ENCODE data around the gene CCDC68.

The CCDC68 gene

GRCh38 chr18:54961016-54961423, 1.8 kb upstream of the CCDC68 start:
- Histone ChIP-seq H3K27me3 (ENCODE audit: control insufficient read depth, insufficient read depth, low read length) (no peaks in the 10 kb centered on the region), H3K4me3 (ENCODE audit: low read length) (no peak overlapping the region), H3K27ac (ENCODE audit: low read length) (no peak overlapping the region), H3K9me3 (ENCODE audit: control insufficient read depth, insufficient read depth, low read length) (no peaks in the 10 kb centered on the region), H3K4me1 (ENCODE audit: control insufficient read depth, insufficient read depth, low read length) (no peaks in the 10 kb centered on the region), H3K36me3 (ENCODE audit: control insufficient read depth, insufficient read depth, low read length) (no peaks in the 10 kb centered on the region)
- no peak for DNase-seq (ENCODE audit: low read depth, low spot score)
- WGBS (ENCODE audit: insufficient coverage, insufficient read length) = no CpG with 5 or more reads among the region's 2 CpGs

DNA sequence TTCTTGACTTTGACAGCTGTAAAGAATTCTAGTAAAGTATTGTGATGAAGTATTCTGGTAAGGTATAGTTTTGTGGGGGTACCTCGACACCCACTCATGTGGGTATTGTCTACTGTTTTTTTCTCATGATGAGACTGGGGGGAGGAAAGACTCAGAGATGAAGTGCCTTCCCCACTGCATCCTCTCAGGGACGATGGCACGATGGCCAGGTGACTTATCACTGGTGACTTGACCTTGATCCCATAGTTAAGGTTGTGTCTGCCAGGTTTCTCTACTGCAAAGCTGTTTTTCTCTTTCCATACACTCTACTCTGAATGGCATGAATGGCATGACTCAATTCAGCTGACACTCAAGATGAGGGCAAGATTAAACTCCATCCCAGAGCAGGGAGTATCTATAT, 936 bp upstream of the CCDC68 start:
- no peaks in the 10 kb centered on the region for H3K36me3 ChIP-seq (ENCODE audit: control insufficient read depth, insufficient read depth, low read length)
- no peak for DNase-seq (ENCODE audit: low read depth, low spot score)
- WGBS (ENCODE audit: insufficient coverage, insufficient read length) = no CpG with 5 or more reads among the region's 3 CpGs
- H3K9me3 ChIP-seq (ENCODE audit: control insufficient read depth, insufficient read depth, low read length) = no peaks in the 10 kb centered on the region
- no peaks in the 10 kb centered on the region for H3K27me3 ChIP-seq (ENCODE audit: control insufficient read depth, insufficient read depth, low read length)
- H3K4me1 ChIP-seq (ENCODE audit: control insufficient read depth, insufficient read depth, low read length) = no peaks in the 10 kb centered on the region
- H3K27ac ChIP-seq (ENCODE audit: low read length) = no peak overlapping the region
- no peak overlapping the region for H3K4me3 ChIP-seq (ENCODE audit: low read length)

DNA sequence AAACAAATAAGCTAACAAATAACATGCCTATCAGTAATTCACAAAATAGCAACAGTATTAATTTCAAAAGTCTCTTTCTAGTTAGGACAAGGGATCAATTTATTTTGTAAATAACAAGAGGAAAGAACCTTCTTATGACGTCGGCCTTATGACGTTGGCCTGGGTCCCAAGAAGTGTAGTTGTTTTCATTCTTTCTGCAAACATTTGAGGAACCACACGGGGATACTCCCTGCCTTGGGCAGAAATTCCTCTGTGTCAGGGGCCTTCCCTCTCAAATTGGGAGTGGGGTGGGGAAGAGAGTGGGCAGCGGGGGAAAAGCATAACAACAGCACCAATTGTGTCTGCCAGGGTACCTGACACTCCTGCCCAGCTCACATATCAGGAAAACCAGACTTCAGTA, 1.3 kb downstream of the CCDC68 start:
- WGBS (ENCODE audit: insufficient coverage, insufficient read length) = no CpG with 5 or more reads among the region's 5 CpGs
- Histone ChIP-seq H3K4me3 (ENCODE audit: low read length) (no peak overlapping the region), H3K9me3 (ENCODE audit: control insufficient read depth, insufficient read depth, low read length) (no peaks in the 10 kb centered on the region), H3K27ac (ENCODE audit: low read length) (no peak overlapping the region), H3K27me3 (ENCODE audit: control insufficient read depth, insufficient read depth, low read length) (no peaks in the 10 kb centered on the region), H3K4me1 (ENCODE audit: control insufficient read depth, insufficient read depth, low read length) (no peaks in the 10 kb centered on the region), H3K36me3 (ENCODE audit: control insufficient read depth, insufficient read depth, low read length) (no peaks in the 10 kb centered on the region)
- no peak for DNase-seq (ENCODE audit: low read depth, low spot score)

- Histone ChIP-seq H3K9me3 (ENCODE audit: control insufficient read depth, insufficient read depth, low read length) (no peaks in the 10 kb centered on the region), H3K36me3 (ENCODE audit: control insufficient read depth, insufficient read depth, low read length) (no peaks in the 10 kb centered on the region), H3K4me3 (ENCODE audit: low read length) (no peak overlapping the region), H3K27ac (ENCODE audit: low read length) (no peak overlapping the region), H3K4me1 (ENCODE audit: control insufficient read depth, insufficient read depth, low read length) (no peaks in the 10 kb centered on the region), H3K27me3 (ENCODE audit: control insufficient read depth, insufficient read depth, low read length) (no peaks in the 10 kb centered on the region)
- WGBS (ENCODE audit: insufficient coverage, insufficient read length) = no CpG with 5 or more reads among the region's 2 CpGs
- DNase-seq (ENCODE audit: low read depth, low spot score) = no peak
These were observed 1.9 kb downstream of the CCDC68 start for GRCh38 chr18:54957296-54957832.

- Histone ChIP-seq H3K27ac (ENCODE audit: low read length) (no peak overlapping the region), H3K4me1 (ENCODE audit: control insufficient read depth, insufficient read depth, low read length) (no peaks in the 10 kb centered on the region), H3K4me3 (ENCODE audit: low read length) (no peak overlapping the region), H3K36me3 (ENCODE audit: control insufficient read depth, insufficient read depth, low read length) (no peaks in the 10 kb centered on the region), H3K9me3 (ENCODE audit: control insufficient read depth, insufficient read depth, low read length) (no peaks in the 10 kb centered on the region), H3K27me3 (ENCODE audit: control insufficient read depth, insufficient read depth, low read length) (no peaks in the 10 kb centered on the region)
- DNase-seq (ENCODE audit: low read depth, low spot score) = no peak
- no CpG with 5 or more reads among the region's 3 CpGs for WGBS (ENCODE audit: insufficient coverage, insufficient read length)
These were observed 2.8 kb downstream of the CCDC68 start for GRCh38 chr18:54956506-54956905.

DNA sequence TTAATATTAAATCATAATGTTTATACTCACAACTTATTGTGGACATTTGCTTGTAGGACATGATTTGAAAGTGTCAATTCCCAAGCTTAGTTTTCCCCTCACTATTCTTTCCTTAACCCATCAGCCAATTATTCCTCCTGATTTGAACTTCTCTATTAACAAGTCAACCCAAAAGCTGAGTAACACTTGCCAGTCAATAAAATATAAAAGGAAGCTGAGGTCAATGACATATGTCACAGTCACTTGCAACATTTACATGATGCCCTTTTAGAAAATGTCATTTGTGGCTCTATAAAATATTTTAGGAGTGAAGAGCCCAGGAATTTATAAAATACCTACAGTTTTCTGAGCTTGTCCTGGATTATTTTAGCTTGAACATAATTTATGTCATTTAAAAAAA, 7.2 kb downstream of the CCDC68 start:
- no peak overlapping the region for H3K27ac ChIP-seq (ENCODE audit: low read length)
- no peak for DNase-seq (ENCODE audit: low read depth, low spot score)
- no peak overlapping the region for H3K4me3 ChIP-seq (ENCODE audit: low read length)
- H3K27me3 ChIP-seq (ENCODE audit: control insufficient read depth, insufficient read depth, low read length) = no peaks in the 10 kb centered on the region
- H3K36me3 ChIP-seq (ENCODE audit: control insufficient read depth, insufficient read depth, low read length) = no peaks in the 10 kb centered on the region
- no peaks in the 10 kb centered on the region for H3K9me3 ChIP-seq (ENCODE audit: control insufficient read depth, insufficient read depth, low read length)
- H3K4me1 ChIP-seq (ENCODE audit: control insufficient read depth, insufficient read depth, low read length) = no peaks in the 10 kb centered on the region

DNA sequence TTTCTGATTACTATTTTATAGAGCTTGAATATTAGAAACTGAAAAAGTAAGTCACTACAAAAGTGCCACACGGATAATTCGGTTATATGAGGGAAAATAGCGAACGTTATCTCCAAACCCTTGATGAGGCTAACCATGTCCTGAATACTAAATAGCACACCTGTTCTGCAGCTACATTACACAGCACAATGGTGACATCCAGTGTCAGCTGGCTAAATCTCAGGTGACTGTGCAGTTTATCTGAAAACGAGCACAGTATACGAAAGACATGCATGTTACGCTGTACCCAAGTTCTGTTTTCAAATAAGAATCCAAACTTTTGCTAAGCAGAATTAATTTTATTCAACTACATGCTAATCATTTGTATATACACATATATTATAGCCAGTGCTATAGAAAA, 9.0 kb downstream of the CCDC68 start:
- no peaks in the 10 kb centered on the region for H3K27me3 ChIP-seq (ENCODE audit: control insufficient read depth, insufficient read depth, low read length)
- WGBS (ENCODE audit: insufficient coverage, insufficient read length) = no CpG with 5 or more reads among the region's 7 CpGs
- no peak for DNase-seq (ENCODE audit: low read depth, low spot score)
- H3K4me3 ChIP-seq (ENCODE audit: low read length) = no peak overlapping the region
- no peak overlapping the region for H3K27ac ChIP-seq (ENCODE audit: low read length)
- H3K9me3 ChIP-seq (ENCODE audit: control insufficient read depth, insufficient read depth, low read length) = no peaks in the 10 kb centered on the region
- no peaks in the 10 kb centered on the region for H3K4me1 ChIP-seq (ENCODE audit: control insufficient read depth, insufficient read depth, low read length)
- H3K36me3 ChIP-seq (ENCODE audit: control insufficient read depth, insufficient read depth, low read length) = no peaks in the 10 kb centered on the region

GRCh38 chr18:54949588-54949987, 9.7 kb downstream of the CCDC68 start:
- Histone ChIP-seq H3K4me3 (ENCODE audit: low read length) (no peak overlapping the region), H3K27me3 (ENCODE audit: control insufficient read depth, insufficient read depth, low read length) (no peaks in the 10 kb centered on the region), H3K27ac (ENCODE audit: low read length) (no peak overlapping the region), H3K36me3 (ENCODE audit: control insufficient read depth, insufficient read depth, low read length) (no peaks in the 10 kb centered on the region), H3K9me3 (ENCODE audit: control insufficient read depth, insufficient read depth, low read length) (no peaks in the 10 kb centered on the region), H3K4me1 (ENCODE audit: control insufficient read depth, insufficient read depth, low read length) (no peaks in the 10 kb centered on the region)
- DNase-seq (ENCODE audit: low read depth, low spot score) = no peak
- WGBS (ENCODE audit: insufficient coverage, insufficient read length) = no CpG with 5 or more reads among the region's 3 CpGs

DNA sequence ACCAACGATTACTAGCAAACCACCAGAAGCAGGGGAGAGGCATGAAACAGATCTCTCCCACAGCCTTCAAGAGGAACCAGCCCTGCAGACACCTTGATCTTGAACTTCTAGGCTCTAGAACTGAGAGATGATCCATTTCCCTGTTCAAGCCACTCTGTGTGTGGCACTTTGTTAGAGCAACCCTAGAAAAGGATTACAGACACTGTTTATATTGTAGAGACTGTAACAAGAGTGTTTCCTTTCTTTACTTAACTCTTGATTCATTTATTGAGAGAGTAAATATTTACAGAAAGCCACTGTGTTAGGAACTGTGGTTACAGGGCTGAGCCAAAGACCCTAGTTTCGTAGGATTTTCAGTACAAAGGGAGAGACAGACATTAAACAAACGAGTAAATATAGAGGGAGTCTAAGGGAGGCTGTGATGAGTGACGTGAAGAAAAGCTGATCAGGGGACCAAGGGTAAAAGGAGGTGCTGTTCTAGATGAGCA, 10.9 kb downstream of the CCDC68 start:
- no peak for DNase-seq (ENCODE audit: low read depth, low spot score)
- Histone ChIP-seq H3K27me3 (ENCODE audit: control insufficient read depth, insufficient read depth, low read length) (no peaks in the 10 kb centered on the region), H3K4me3 (ENCODE audit: low read length) (no peak overlapping the region), H3K36me3 (ENCODE audit: control insufficient read depth, insufficient read depth, low read length) (no peaks in the 10 kb centered on the region), H3K4me1 (ENCODE audit: control insufficient read depth, insufficient read depth, low read length) (no peaks in the 10 kb centered on the region), H3K27ac (ENCODE audit: low read length) (no peak overlapping the region), H3K9me3 (ENCODE audit: control insufficient read depth, insufficient read depth, low read length) (no peaks in the 10 kb centered on the region)
- no CpG with 5 or more reads among the region's 4 CpGs for WGBS (ENCODE audit: insufficient coverage, insufficient read length)

DNA sequence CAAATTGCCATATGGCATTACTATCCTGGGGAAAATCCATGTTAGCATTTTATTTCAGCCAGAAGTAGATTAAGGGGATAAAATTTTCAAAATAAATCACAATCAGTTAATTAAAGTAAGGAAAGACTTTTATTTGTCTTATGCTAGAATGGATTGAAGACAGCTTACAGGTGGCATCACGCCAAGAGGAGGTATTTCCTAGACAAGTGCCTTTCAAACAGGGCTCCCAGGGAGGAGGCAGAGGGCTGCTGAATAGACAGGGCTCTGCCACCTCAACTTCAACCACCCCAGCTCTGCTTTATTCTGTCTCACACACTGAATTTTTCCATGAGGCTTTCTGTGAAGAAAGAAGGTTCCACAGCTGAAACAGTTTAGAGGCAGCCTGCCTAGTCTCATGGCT, 12.2 kb downstream of the CCDC68 start:
- Histone ChIP-seq H3K27ac (ENCODE audit: low read length) (no peak overlapping the region), H3K27me3 (ENCODE audit: control insufficient read depth, insufficient read depth, low read length) (no peaks in the 10 kb centered on the region), H3K4me1 (ENCODE audit: control insufficient read depth, insufficient read depth, low read length) (no peaks in the 10 kb centered on the region), H3K36me3 (ENCODE audit: control insufficient read depth, insufficient read depth, low read length) (no peaks in the 10 kb centered on the region), H3K9me3 (ENCODE audit: control insufficient read depth, insufficient read depth, low read length) (no peaks in the 10 kb centered on the region), H3K4me3 (ENCODE audit: low read length) (no peak overlapping the region)
- DNase-seq (ENCODE audit: low read depth, low spot score) = no peak
- no CpG with 5 or more reads among the region's 1 CpG for WGBS (ENCODE audit: insufficient coverage, insufficient read length)

DNA sequence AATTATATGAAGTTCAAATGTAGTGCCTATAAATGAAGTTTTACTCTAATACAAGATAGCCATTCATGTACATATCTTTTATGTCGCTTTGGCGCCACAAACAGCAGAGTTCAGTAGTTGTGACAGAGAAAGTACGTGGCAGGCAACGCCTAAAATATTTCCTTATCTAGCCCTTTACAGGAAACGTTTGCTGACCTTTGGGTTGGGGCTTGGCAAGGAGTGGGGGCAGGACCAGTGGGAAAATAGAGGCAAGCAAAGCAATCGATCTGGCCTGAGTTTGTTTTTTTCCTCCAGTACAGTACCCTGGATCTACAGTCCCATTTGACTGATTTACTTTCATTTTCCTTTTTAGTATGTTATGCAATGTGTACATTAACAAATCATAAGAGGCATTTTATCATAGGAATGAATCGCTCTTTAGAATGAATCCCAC, 13.1 kb downstream of the CCDC68 start:
- Histone ChIP-seq H3K27ac (ENCODE audit: low read length) (no peak overlapping the region), H3K36me3 (ENCODE audit: control insufficient read depth, insufficient read depth, low read length) (no peaks in the 10 kb centered on the region), H3K27me3 (ENCODE audit: control insufficient read depth, insufficient read depth, low read length) (no peaks in the 10 kb centered on the region), H3K4me1 (ENCODE audit: control insufficient read depth, insufficient read depth, low read length) (no peaks in the 10 kb centered on the region), H3K9me3 (ENCODE audit: control insufficient read depth, insufficient read depth, low read length) (no peaks in the 10 kb centered on the region), H3K4me3 (ENCODE audit: low read length) (no peak overlapping the region)
- no peak for DNase-seq (ENCODE audit: low read depth, low spot score)
- WGBS (ENCODE audit: insufficient coverage, insufficient read length) = no CpG with 5 or more reads among the region's 7 CpGs

Measured in iPS DF 6.9 (cell line).